Keratinocyte (primary cell): ENCODE data around the gene SLFN14. TPM values are rescaled to one million over a fixed set of nuclear protein-coding genes. Genes with fewer than 3 reads are reported as not detected.
A peak's percentile ranks its signal among the peaks of the same experiment; 100 is the strongest.

Experiments
- DNase-seq: peaks from one replicate; pipeline ENCODE4 v3.0.0-alpha.2; 2011; ENCODE audit warnings: low read depth, missing footprints, low spot score
- FAIRE-seq: peaks from 2 replicates; lab custom pipeline; 2011; peaks lifted over from hg19 to GRCh38; lab: Jason Lieb, UNC
- H2AFZ ChIP-seq: 2 replicates; pipeline ENCODE4 v1.6.0; 2012; ENCODE audit warnings: low read length, control low read depth, inconsistent platforms; ENCODE audit not compliant: control insufficient read depth
- H3K27ac ChIP-seq: 2 replicates; pipeline ENCODE4 v1.5.1; 2011; ENCODE audit warnings: low read length; ENCODE audit not compliant: control insufficient read depth, insufficient read depth
- H3K27me3 ChIP-seq: 3 replicates; pipeline ENCODE4 v1.6.0; 2011; ENCODE audit warnings: low read length; ENCODE audit not compliant: control insufficient read depth, insufficient read depth; ENCODE audit errors: extremely low read depth
- H3K36me3 ChIP-seq, 2 experiments: 2 replicates in 1 of 2; 3 replicates in 1 of 2; pipeline ENCODE4 v1.5.1; 2011; ENCODE audit warnings: low read length in 2 of 2, mild to moderate bottlenecking in 1 of 2; ENCODE audit not compliant: control insufficient read depth in 2 of 2, insufficient read depth in 2 of 2; ENCODE audit errors: extremely low read depth in 1 of 2
- H3K4me1 ChIP-seq: 3 replicates; pipeline ENCODE4 v1.5.1; 2011; ENCODE audit warnings: low read length; ENCODE audit not compliant: control insufficient read depth, insufficient read depth; ENCODE audit errors: extremely low read depth
- H3K4me2 ChIP-seq: 3 replicates; pipeline ENCODE4 v1.6.0; 2011; ENCODE audit warnings: low read depth, low read length; ENCODE audit not compliant: control insufficient read depth, insufficient read depth; ENCODE audit errors: extremely low read depth
- H3K4me3 ChIP-seq, 3 experiments: fragments of 200-600 bp in 1 of 3; sonication (generic) in 1 of 3; 2 replicates in 2 of 3; 3 replicates in 1 of 3; pipeline ENCODE4 v1.5.1; 2011 to 2016; ENCODE audit warnings: low read length in 3 of 3, mild to moderate bottlenecking in 3 of 3, control low read depth in 2 of 3, inconsistent platforms in 1 of 3, low read depth in 1 of 3, mixed read lengths in 1 of 3, mixed run types in 1 of 3, moderate library complexity in 1 of 3; ENCODE audit not compliant: control insufficient read depth in 2 of 3, insufficient read depth in 2 of 3; ENCODE audit errors: extremely low read depth in 1 of 3
- H3K79me2 ChIP-seq: 2 replicates; pipeline ENCODE4 v1.6.0; 2012; ENCODE audit warnings: low read length; ENCODE audit not compliant: control insufficient read depth, insufficient read depth
- H3K9ac ChIP-seq: 3 replicates; pipeline ENCODE4 v1.6.0; 2011; ENCODE audit warnings: low read length; ENCODE audit not compliant: control insufficient read depth, insufficient read depth; ENCODE audit errors: extremely low read depth
- H3K9me1 ChIP-seq: 3 replicates; pipeline ENCODE4 v1.6.0; 2011; ENCODE audit warnings: low read length; ENCODE audit not compliant: control insufficient read depth, insufficient read depth; ENCODE audit errors: extremely low read depth
- H3K9me3 ChIP-seq: 2 replicates; pipeline ENCODE4 v1.5.1; 2012; ENCODE audit warnings: low read depth, low read length; ENCODE audit not compliant: control insufficient read depth
- H4K20me1 ChIP-seq: 3 replicates; pipeline ENCODE4 v1.6.0; 2011; ENCODE audit warnings: low read length; ENCODE audit not compliant: control insufficient read depth, insufficient read depth; ENCODE audit errors: extremely low read depth
- EZH2 ChIP-seq: IDR thresholded peaks from one replicate; pipeline ENCODE4 v1.6.1; 2012; ENCODE audit warnings: inconsistent platforms, mild to moderate bottlenecking, low read length, moderate library complexity
- dilution Hi-C: fragments of 300-500 bp; cut with MboI; formaldehyde crosslinking; loops from one replicate; pipeline ENCODE4 v1.7.0; 2020; ENCODE audit warnings: low sequenced_read_pairs; ENCODE audit not compliant: extremely low pct_ligation_motif_present
- polyA plus RNA-seq, 5 experiments: library from polyadenylated mRNA; depleted of rRNA in 3 of 5; stranded (reverse) in 3 of 5; stranded (forward) in 1 of 5; unstranded in 1 of 5; fragments of >200 nt; gene quantifications; 1 replicate in 1 of 5; 2 replicates in 3 of 5; 3 replicates in 1 of 5; pipeline versions ENCODE4 v1.2.1 to v1.2.3, GENCODE V29; 2011 to 2012; ENCODE audit warnings: missing spikeins in 2 of 5, low read depth in 1 of 5, low replicate concordance in 1 of 5
- TF ChIP-seq, protein P1 (sequence below), 3 experiments: IDR thresholded peaks in 1 of 3; conservative IDR thresholded peaks in 1 of 3; optimal IDR thresholded peaks in 1 of 3; 2 replicates in 2 of 3; 3 replicates in 1 of 3; pipeline versions ENCODE3 to v1.5.1; 2011; ENCODE audit warnings: low read length in 3 of 3, mild to moderate bottlenecking in 3 of 3, moderate library complexity in 2 of 3, control low read depth in 1 of 3, inconsistent platforms in 1 of 3; ENCODE audit not compliant: insufficient read depth in 2 of 3; ENCODE audit errors: extremely low read depth in 1 of 3

The SLFN14 gene
- polyA plus RNA-seq, 1 donor (not counting 4 experiments of a cell fraction or from before 2014, with no cell fraction given): not detected

DNA sequence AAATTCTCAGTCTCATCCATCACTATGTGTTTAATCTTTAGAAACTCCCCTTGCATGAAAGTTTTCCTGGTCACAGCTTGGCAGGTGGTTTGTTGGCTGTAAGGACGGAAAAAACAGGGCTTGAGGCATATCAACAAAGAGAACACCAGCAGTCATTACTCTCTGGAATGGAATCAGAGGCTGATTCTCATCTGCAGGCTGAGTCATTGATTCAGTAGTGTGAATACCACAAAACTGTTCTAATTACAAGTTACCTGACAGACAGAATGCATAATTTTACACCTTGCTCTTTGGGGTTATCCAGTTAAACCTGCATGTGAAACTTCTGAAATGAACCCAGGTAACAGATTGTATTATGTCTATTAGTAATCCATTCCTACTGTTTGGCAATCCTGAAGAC lies 11.6 kb downstream of the SLFN14 start:
- TF ChIP-seq, protein P1, sequence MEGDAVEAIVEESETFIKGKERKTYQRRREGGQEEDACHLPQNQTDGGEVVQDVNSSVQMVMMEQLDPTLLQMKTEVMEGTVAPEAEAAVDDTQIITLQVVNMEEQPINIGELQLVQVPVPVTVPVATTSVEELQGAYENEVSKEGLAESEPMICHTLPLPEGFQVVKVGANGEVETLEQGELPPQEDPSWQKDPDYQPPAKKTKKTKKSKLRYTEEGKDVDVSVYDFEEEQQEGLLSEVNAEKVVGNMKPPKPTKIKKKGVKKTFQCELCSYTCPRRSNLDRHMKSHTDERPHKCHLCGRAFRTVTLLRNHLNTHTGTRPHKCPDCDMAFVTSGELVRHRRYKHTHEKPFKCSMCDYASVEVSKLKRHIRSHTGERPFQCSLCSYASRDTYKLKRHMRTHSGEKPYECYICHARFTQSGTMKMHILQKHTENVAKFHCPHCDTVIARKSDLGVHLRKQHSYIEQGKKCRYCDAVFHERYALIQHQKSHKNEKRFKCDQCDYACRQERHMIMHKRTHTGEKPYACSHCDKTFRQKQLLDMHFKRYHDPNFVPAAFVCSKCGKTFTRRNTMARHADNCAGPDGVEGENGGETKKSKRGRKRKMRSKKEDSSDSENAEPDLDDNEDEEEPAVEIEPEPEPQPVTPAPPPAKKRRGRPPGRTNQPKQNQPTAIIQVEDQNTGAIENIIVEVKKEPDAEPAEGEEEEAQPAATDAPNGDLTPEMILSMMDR (optimal IDR thresholded peaks at IDR 0.05 in 1 of 3, IDR thresholded peaks at IDR 0.05 in 1 of 3, conservative IDR thresholded peaks at IDR 0.05 in 1 of 3; ENCODE audit: extremely low read depth in 1 of 3, insufficient read depth in 2 of 3, low read length in 3 of 3): no peak
- TF ChIP-seq EZH2: no peak
- no peak overlapping the region for H3K9ac ChIP-seq
- H3K9me1 ChIP-seq: no peaks in the 10 kb centered on the region
- no peak overlapping the region for H2AFZ ChIP-seq
- H3K4me1 ChIP-seq: no peaks in the 10 kb centered on the region
- no peaks in the 10 kb centered on the region for H4K20me1 ChIP-seq
- no peak overlapping the region for H3K4me2 ChIP-seq
- H3K27me3 ChIP-seq: peaks cover 4% of the 10 kb centered on the region
- no peaks in the 10 kb centered on the region for H3K9me3 ChIP-seq
- H3K4me3 ChIP-seq: no peak overlapping the region
- FAIRE-seq (peak; percentile 55), DNase-seq (no peak)
- dilution Hi-C loops: no loop called here
- no peak overlapping the region for H3K27ac ChIP-seq
- no peaks in the 10 kb centered on the region for H3K79me2 ChIP-seq
- no peaks in the 10 kb centered on the region for H3K36me3 ChIP-seq

DNA sequence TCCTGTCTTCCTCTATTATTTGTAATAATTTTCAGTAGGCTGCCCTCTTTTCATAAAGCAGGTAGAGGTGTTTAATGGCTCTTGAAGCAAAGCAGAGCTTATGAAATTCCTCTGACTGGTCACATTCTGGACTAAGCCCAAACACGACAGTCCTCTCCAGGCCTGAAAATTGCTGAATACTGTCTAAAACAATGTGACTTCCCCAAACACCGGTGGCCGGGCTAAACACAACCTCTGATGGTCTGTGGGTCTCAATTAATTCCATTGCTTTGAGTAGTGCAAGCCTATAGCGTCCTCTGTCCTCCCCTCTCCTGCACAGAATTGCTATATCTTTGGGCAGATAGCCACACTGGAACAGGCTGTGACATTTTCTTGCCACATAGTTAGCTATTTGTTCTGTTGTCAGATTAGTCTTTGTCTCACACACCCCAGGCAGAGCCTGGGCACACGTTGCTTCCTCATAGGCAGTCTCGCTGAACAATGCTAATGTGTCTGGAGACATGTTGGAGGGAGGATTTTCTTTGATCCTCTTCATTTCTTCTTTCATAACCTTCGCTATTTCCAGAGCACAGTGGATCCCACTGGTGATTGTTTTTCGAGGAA lies 12.3 kb downstream of the SLFN14 start:
- H3K9me1 ChIP-seq: no peaks in the 10 kb centered on the region
- H3K9ac ChIP-seq: no peak overlapping the region
- H4K20me1 ChIP-seq: no peaks in the 10 kb centered on the region
- no peak overlapping the region for H3K27ac ChIP-seq
- no peak overlapping the region for H3K4me2 ChIP-seq
- H3K9me3 ChIP-seq: no peaks in the 10 kb centered on the region
- DNase-seq: no peak
- no peaks in the 10 kb centered on the region for H3K4me1 ChIP-seq
- H3K4me3 ChIP-seq: no peak overlapping the region
- no peaks in the 10 kb centered on the region for H3K36me3 ChIP-seq
- no peak for FAIRE-seq
- no peak for TF ChIP-seq EZH2
- TF ChIP-seq, protein P1 (optimal IDR thresholded peaks at IDR 0.05 in 1 of 3, IDR thresholded peaks at IDR 0.05 in 1 of 3, conservative IDR thresholded peaks at IDR 0.05 in 1 of 3; ENCODE audit: extremely low read depth in 1 of 3, insufficient read depth in 2 of 3, low read length in 3 of 3): no peak
- H2AFZ ChIP-seq: no peak overlapping the region
- peaks cover 4% of the 10 kb centered on the region for H3K27me3 ChIP-seq
- H3K79me2 ChIP-seq: no peaks in the 10 kb centered on the region
- dilution Hi-C loops: no loop called here
